ENCODE data around the gene DHX34. TPM values are rescaled to one million over a fixed set of nuclear protein-coding genes. Genes with fewer than 3 reads are reported as not detected.

The DHX34 gene
- total RNA-seq, 1 donor from 2014 or later: 17.7 TPM

DNA sequence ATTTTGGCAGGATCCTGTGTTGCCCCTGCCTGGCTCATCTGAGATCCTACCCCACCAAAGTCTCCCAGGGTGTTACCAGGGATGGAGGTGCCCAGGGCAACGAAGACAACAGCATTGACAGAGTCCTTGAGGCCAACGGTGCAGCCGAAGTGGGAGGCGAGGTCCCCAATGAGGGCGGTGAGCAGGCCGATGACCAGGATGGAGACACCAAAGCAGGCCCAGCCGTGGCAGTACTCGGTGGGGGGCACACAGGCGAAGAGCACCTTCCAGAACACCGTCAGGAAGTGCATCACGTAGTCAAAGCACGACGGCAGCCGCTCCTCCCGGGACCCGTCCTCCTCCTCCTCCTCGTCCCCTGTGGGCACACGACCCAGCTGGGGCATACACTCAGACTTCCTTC is 83.0 kb downstream of the DHX34 start:
- H3K9me3 Mint-ChIP-seq (ENCODE audit: unreplicated experiment): peaks cover 4% of the 10 kb centered on the region
- H3K9ac ChIP-seq (ENCODE audit: low read length): no peak overlapping the region
- TF ChIP-seq, protein P1, sequence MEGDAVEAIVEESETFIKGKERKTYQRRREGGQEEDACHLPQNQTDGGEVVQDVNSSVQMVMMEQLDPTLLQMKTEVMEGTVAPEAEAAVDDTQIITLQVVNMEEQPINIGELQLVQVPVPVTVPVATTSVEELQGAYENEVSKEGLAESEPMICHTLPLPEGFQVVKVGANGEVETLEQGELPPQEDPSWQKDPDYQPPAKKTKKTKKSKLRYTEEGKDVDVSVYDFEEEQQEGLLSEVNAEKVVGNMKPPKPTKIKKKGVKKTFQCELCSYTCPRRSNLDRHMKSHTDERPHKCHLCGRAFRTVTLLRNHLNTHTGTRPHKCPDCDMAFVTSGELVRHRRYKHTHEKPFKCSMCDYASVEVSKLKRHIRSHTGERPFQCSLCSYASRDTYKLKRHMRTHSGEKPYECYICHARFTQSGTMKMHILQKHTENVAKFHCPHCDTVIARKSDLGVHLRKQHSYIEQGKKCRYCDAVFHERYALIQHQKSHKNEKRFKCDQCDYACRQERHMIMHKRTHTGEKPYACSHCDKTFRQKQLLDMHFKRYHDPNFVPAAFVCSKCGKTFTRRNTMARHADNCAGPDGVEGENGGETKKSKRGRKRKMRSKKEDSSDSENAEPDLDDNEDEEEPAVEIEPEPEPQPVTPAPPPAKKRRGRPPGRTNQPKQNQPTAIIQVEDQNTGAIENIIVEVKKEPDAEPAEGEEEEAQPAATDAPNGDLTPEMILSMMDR (IDR thresholded peaks at IDR 0.05; ENCODE audit: insufficient read depth, low read depth, low read length): no peak
- no peak for TF ChIP-seq EZH2 (IDR thresholded peaks at IDR 0.05; ENCODE audit: insufficient read depth, low read length)
- H3K4me2 ChIP-seq (ENCODE audit: low read length): no peak overlapping the region
- H4K20me1 ChIP-seq (ENCODE audit: insufficient read depth, low read length): peaks cover 9% of the 10 kb centered on the region
- no peak overlapping the region for H3K4me3 Mint-ChIP-seq (ENCODE audit: unreplicated experiment)
- no peaks in the 10 kb centered on the region for H3K9me3 ChIP-seq (ENCODE audit: insufficient read depth, low read depth, low read length)
- peaks cover 19% of the 10 kb centered on the region for H3K27me3 Mint-ChIP-seq (ENCODE audit: low read depth, unreplicated experiment)
- H3K36me3 Mint-ChIP-seq (ENCODE audit: low read depth, unreplicated experiment): no peaks in the 10 kb centered on the region
- H3K27ac Mint-ChIP-seq (ENCODE audit: unreplicated experiment): no peak overlapping the region
- peaks cover 8% of the 10 kb centered on the region for H3K27me3 ChIP-seq (ENCODE audit: insufficient read depth, low read length)
- DNase-seq (ENCODE audit: low read depth) (no peak), FAIRE-seq (no peak)
- H3K36me3 ChIP-seq (ENCODE audit: insufficient read depth, low read length): no peaks in the 10 kb centered on the region
- peaks cover 16% of the 10 kb centered on the region for H3K4me1 ChIP-seq (ENCODE audit: insufficient read depth, low read length)
- H2AFZ ChIP-seq (ENCODE audit: low read depth, low read length): no peak overlapping the region
- H3K4me3 ChIP-seq (ENCODE audit: insufficient read depth, low read depth, low read length): no peak overlapping the region
- no peaks in the 10 kb centered on the region for H3K79me2 ChIP-seq (ENCODE audit: insufficient read depth, low read length)
- no peak overlapping the region for H3K27ac ChIP-seq (ENCODE audit: low read depth, low read length)
- peaks cover 2% of the 10 kb centered on the region for H3K4me1 Mint-ChIP-seq (ENCODE audit: low read depth, unreplicated experiment)

Other genes with a start within 250 kb of the DHX34 start
- 36.6 and 42.3 TPM in 2 replicates for gene ZC3H4, start 235.5 kb upstream of the DHX34 start, total RNA-seq
- gene SAE1, start 218.5 kb upstream of the DHX34 start, total RNA-seq: 107 and 133 TPM in 2 replicates
- 43.5 and 54.6 TPM in 2 replicates for gene BBC3, start 118.1 kb upstream of the DHX34 start, total RNA-seq
- 44.6 and 45.5 TPM in 2 replicates for gene CCDC9, start 92.8 kb upstream of the DHX34 start, total RNA-seq
- gene INAFM1, start 74.4 kb upstream of the DHX34 start, total RNA-seq: 23.6 and 25.7 TPM in 2 replicates
- 4.6 and 5.2 TPM in 2 replicates for gene C5AR1, start 39.5 kb upstream of the DHX34 start, total RNA-seq
- gene C5AR2, start 17.1 kb upstream of the DHX34 start, total RNA-seq: not detected in 2 replicates
- 71.1 and 93.7 TPM in 2 replicates for gene MEIS3, start 70.2 kb downstream of the DHX34 start, total RNA-seq
- 3.3 and 9.6 TPM in 2 replicates for gene SLC8A2, start 122.6 kb downstream of the DHX34 start, total RNA-seq
- 13.2 and 15.9 TPM in 2 replicates for gene KPTN, start 134.9 kb downstream of the DHX34 start, total RNA-seq
- gene NAPA, start 165.7 kb downstream of the DHX34 start, total RNA-seq: 122 and 132 TPM in 2 replicates
- not detected in 2 replicates for gene ZNF541, start 223.8 kb downstream of the DHX34 start, total RNA-seq